Measurements from ENCODE around the gene UBE2U.

The UBE2U gene

DNA sequence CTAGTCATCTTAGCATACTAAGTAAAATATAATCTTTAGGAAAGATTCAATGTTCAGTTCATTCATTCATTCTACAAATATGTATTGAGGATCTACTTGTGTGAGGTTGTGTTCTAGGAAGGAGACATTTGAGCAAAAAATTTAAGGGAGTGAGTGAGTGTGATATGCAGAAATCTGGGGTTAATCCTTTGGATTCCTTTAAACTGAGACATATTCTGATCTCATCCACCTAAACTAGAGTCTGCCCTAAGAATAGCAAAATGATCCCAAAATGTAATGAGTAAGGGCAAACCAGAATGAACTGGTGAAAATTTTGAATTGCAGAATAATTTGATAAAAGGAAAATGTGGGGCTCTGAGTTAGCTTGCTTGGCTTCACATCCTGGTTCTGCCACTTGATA is 8.6 kb downstream of the UBE2U start (continued):
- TF ChIP-seq, protein P1, sequence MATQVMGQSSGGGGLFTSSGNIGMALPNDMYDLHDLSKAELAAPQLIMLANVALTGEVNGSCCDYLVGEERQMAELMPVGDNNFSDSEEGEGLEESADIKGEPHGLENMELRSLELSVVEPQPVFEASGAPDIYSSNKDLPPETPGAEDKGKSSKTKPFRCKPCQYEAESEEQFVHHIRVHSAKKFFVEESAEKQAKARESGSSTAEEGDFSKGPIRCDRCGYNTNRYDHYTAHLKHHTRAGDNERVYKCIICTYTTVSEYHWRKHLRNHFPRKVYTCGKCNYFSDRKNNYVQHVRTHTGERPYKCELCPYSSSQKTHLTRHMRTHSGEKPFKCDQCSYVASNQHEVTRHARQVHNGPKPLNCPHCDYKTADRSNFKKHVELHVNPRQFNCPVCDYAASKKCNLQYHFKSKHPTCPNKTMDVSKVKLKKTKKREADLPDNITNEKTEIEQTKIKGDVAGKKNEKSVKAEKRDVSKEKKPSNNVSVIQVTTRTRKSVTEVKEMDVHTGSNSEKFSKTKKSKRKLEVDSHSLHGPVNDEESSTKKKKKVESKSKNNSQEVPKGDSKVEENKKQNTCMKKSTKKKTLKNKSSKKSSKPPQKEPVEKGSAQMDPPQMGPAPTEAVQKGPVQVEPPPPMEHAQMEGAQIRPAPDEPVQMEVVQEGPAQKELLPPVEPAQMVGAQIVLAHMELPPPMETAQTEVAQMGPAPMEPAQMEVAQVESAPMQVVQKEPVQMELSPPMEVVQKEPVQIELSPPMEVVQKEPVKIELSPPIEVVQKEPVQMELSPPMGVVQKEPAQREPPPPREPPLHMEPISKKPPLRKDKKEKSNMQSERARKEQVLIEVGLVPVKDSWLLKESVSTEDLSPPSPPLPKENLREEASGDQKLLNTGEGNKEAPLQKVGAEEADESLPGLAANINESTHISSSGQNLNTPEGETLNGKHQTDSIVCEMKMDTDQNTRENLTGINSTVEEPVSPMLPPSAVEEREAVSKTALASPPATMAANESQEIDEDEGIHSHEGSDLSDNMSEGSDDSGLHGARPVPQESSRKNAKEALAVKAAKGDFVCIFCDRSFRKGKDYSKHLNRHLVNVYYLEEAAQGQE (tag by site-specific recombination; IDR thresholded peaks at IDR 0.05) = no peak
- no peak for TF ChIP-seq ZNF121 (tag by site-specific recombination; IDR thresholded peaks at IDR 0.05)
- TF ChIP-seq ZNF248 (tag by site-specific recombination; IDR thresholded peaks at IDR 0.05) = no peak
- no peak for TF ChIP-seq ZNF560 (tag by site-specific recombination; IDR thresholded peaks at IDR 0.05; ENCODE audit: borderline replicate concordance)
- no peak for TF ChIP-seq BCL11B (tag by site-specific recombination; IDR thresholded peaks at IDR 0.05; ENCODE audit: low read depth)

DNA sequence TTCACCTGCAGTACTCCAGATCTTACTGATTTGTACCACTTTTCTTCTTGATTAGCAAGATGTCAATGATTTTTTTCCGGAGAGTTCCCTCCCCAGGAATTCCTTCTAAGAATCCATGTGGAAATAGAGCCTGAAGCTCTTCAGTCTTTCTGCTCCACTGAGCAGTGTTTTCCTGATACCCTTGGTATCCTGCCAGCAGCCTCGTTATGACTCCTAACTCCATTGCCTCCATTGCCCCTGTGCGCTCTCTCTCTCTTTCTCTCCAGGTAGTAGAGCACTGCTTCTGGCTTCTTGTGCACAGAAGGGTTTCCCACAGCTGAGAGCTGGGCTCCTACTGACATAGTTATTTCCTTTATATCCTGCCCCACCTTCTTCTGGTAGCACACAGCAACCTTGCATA is 12.2 kb downstream of the UBE2U start:
- TF ChIP-seq OSR2 (tag by site-specific recombination; IDR thresholded peaks at IDR 0.05) (0 out of 2 replicates have a peak, but pooled peaks have one; percentile 15), ZNF169 (tag by site-specific recombination; IDR thresholded peaks at IDR 0.05) (no peak), ZNF560 (tag by site-specific recombination; IDR thresholded peaks at IDR 0.05; ENCODE audit: borderline replicate concordance) (no peak)
- TF ChIP-seq, protein P2, sequence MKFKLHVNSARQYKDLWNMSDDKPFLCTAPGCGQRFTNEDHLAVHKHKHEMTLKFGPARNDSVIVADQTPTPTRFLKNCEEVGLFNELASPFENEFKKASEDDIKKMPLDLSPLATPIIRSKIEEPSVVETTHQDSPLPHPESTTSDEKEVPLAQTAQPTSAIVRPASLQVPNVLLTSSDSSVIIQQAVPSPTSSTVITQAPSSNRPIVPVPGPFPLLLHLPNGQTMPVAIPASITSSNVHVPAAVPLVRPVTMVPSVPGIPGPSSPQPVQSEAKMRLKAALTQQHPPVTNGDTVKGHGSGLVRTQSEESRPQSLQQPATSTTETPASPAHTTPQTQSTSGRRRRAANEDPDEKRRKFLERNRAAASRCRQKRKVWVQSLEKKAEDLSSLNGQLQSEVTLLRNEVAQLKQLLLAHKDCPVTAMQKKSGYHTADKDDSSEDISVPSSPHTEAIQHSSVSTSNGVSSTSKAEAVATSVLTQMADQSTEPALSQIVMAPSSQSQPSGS (tag by site-specific recombination; IDR thresholded peaks at IDR 0.05; ENCODE audit: low read depth) = no peak
- TF ChIP-seq, protein P3, sequence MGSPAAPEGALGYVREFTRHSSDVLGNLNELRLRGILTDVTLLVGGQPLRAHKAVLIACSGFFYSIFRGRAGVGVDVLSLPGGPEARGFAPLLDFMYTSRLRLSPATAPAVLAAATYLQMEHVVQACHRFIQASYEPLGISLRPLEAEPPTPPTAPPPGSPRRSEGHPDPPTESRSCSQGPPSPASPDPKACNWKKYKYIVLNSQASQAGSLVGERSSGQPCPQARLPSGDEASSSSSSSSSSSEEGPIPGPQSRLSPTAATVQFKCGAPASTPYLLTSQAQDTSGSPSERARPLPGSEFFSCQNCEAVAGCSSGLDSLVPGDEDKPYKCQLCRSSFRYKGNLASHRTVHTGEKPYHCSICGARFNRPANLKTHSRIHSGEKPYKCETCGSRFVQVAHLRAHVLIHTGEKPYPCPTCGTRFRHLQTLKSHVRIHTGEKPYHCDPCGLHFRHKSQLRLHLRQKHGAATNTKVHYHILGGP (tag by site-specific recombination; IDR thresholded peaks at IDR 0.05) = peak; percentile 56
- Histone ChIP-seq H3K27ac (ENCODE audit: extremely low read depth, low read depth, low read length) (no peak overlapping the region), H3K4me3 (ENCODE audit: low read depth, low read length) (no peak overlapping the region), H3K36me3 (ENCODE audit: control insufficient read depth in 2 of 2, insufficient read depth in 1 of 2, low read length in 2 of 2) (no peaks in the 10 kb centered on the region), H3K4me1 (ENCODE audit: control insufficient read depth, insufficient read depth, low read length) (no peaks in the 10 kb centered on the region), H3K9me3 (ENCODE audit: control insufficient read depth, insufficient read depth, low read depth, low read length) (no peaks in the 10 kb centered on the region)
- ChIA-PET POLR2A (no interaction called here), CTCF (interaction anchor here (1.5 kb wide), 1 partner anchor 27 kb away, joined by 5 read pairs; no protein-coding TSS in a partner anchor)

DNA sequence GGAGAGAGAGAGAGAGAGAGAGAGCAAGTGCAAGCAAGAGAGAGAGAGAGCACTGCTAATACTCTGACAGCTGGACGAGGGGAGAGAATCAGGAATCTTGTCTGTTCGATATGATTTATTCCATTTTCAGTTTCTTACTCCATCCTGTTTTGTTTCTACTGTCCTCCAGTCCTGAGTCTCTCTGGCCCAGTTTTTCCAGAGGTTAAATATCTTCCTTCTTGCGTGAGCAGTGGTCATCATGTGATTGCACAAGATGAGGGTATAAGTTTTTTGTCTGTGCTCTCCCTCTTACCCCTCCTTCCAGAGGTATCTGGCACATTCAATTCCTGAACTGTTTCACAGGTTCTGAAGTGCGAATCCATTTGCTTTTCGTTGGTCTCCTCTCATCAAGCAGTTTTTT is 16.8 kb downstream of the UBE2U start:
- peaks cover 3% of the 10 kb centered on the region; the same call in 1 of the 2 replicates for H3K4me1 ChIP-seq (ENCODE audit: control insufficient read depth, insufficient read depth, low read length)
- CTCF ChIA-PET = no interaction called here
- TF ChIP-seq, protein P4, sequence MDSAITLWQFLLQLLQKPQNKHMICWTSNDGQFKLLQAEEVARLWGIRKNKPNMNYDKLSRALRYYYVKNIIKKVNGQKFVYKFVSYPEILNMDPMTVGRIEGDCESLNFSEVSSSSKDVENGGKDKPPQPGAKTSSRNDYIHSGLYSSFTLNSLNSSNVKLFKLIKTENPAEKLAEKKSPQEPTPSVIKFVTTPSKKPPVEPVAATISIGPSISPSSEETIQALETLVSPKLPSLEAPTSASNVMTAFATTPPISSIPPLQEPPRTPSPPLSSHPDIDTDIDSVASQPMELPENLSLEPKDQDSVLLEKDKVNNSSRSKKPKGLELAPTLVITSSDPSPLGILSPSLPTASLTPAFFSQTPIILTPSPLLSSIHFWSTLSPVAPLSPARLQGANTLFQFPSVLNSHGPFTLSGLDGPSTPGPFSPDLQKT (IDR thresholded peaks at IDR 0.05; ENCODE audit: borderline replicate concordance, low read depth, low read length) = no peak
- TF ChIP-seq ZBTB48 (tag by site-specific recombination; IDR thresholded peaks at IDR 0.05) (no peak), ZNF670 (tag by site-specific recombination; IDR thresholded peaks at IDR 0.05; ENCODE audit: low read depth) (no peak), HOXD13 (CRISPR knock-in tag; IDR thresholded peaks at IDR 0.05; ENCODE audit: borderline replicate concordance) (no peak)
- H3K36me3 ChIP-seq (ENCODE audit: control insufficient read depth in 2 of 2, insufficient read depth in 1 of 2, low read length in 2 of 2) = no peaks in the 10 kb centered on the region
- H3K27ac ChIP-seq (ENCODE audit: extremely low read depth, low read depth, low read length) = no peak overlapping the region
- no peak overlapping the region for H3K4me3 ChIP-seq (ENCODE audit: low read depth, low read length)
- H3K9me3 ChIP-seq (ENCODE audit: control insufficient read depth, insufficient read depth, low read depth, low read length) = no peaks in the 10 kb centered on the region
- POLR2A ChIA-PET = no interaction called here
